C4-2B (cell line): Measurements from ENCODE around the gene PARP4.
"Not testable (repeated sequence)": the region's sequence is repeated elsewhere in the genome, so short reads cannot be mapped to it uniquely, and the experiment has no call there.

Source experiments
- CTCF ChIP-seq: fragments of 450-650 bp; conservative IDR thresholded peaks from 2 replicates; pipeline ENCODE4 v1.5.1; 2017; ENCODE audit warnings: mild to moderate bottlenecking
- ZFX ChIP-seq: fragments of 450-650 bp; IDR thresholded peaks from 2 replicates; pipeline ENCODE4 v1.6.1; 2017

GRCh38 chr13:24371273-24371672 is 141.3 kb downstream of the PARP4 start:
- not testable (repeated sequence) for TF ChIP-seq CTCF, ZFX
